ENCODE measurements around the gene PNPO. TPM values are rescaled to one million over a fixed set of nuclear protein-coding genes. Genes with fewer than 3 reads are reported as not detected.

PNPO gene
- total RNA-seq, 2 donors from 2014 or later, result 18.1 to 70.5 TPM

- no peak for DNase-seq
- Histone ChIP-seq H3K36me3 (no peaks in the 10 kb centered on the region), H3K9me3 (no peaks in the 10 kb centered on the region), H3K4me3 (no peak overlapping the region), H3K27me3 (no peaks in the 10 kb centered on the region), H3K27ac (no peak overlapping the region), H3K4me1 (no peaks in the 10 kb centered on the region), H3K9ac (ENCODE audit: low read depth in 2 of 2, low read length in 2 of 2) (no peak overlapping the region)
- intact Hi-C loops (cut with DNase I), result no loop called here
- TF ChIP-seq CTCF (IDR thresholded peaks at IDR 0.05), result no peak
Measured at GRCh38 chr17:47992216-47992615, 50.8 kb downstream of the PNPO start.

GRCh38 chr17:47993031-47993564 is 51.7 kb downstream of the PNPO start:
- no peak for TF ChIP-seq CTCF (IDR thresholded peaks at IDR 0.05)
- Histone ChIP-seq H3K27ac (no peak overlapping the region), H3K9ac (ENCODE audit: low read depth in 2 of 2, low read length in 2 of 2) (no peak overlapping the region), H3K27me3 (no peaks in the 10 kb centered on the region), H3K4me3 (no peak overlapping the region), H3K4me1 (no peaks in the 10 kb centered on the region), H3K9me3 (no peaks in the 10 kb centered on the region), H3K36me3 (no peaks in the 10 kb centered on the region)
- intact Hi-C loops (cut with DNase I), result no loop called here
- no peak for DNase-seq

GRCh38 chr17:47993964-47994363 is 52.6 kb downstream of the PNPO start:
- no peak overlapping the region for H3K27ac ChIP-seq
- DNase-seq, result no peak
- H3K36me3 ChIP-seq, result no peaks in the 10 kb centered on the region
- H3K9me3 ChIP-seq, result no peaks in the 10 kb centered on the region
- H3K4me3 ChIP-seq, result no peak overlapping the region
- H3K27me3 ChIP-seq, result no peaks in the 10 kb centered on the region
- H3K4me1 ChIP-seq, result no peaks in the 10 kb centered on the region
- no peak overlapping the region for H3K9ac ChIP-seq (ENCODE audit: low read depth in 2 of 2, low read length in 2 of 2)
- intact Hi-C loops (cut with DNase I), result no loop called here
- TF ChIP-seq CTCF (IDR thresholded peaks at IDR 0.05), result no peak

GRCh38 chr17:47994724-47995123 is 53.4 kb downstream of the PNPO start:
- Histone ChIP-seq H3K27me3 (no peaks in the 10 kb centered on the region), H3K36me3 (no peaks in the 10 kb centered on the region), H3K27ac (no peak overlapping the region), H3K9me3 (no peaks in the 10 kb centered on the region), H3K4me1 (no peaks in the 10 kb centered on the region), H3K4me3 (no peak overlapping the region), H3K9ac (ENCODE audit: low read depth in 2 of 2, low read length in 2 of 2) (no peak overlapping the region)
- no peak for DNase-seq
- TF ChIP-seq CTCF (IDR thresholded peaks at IDR 0.05), result no peak
- intact Hi-C loops (cut with DNase I), result no loop called here

GRCh38 chr17:47995241-47995935 is 54.0 kb downstream of the PNPO start:
- Histone ChIP-seq H3K9ac (ENCODE audit: low read depth in 2 of 2, low read length in 2 of 2) (no peak overlapping the region), H3K27me3 (no peaks in the 10 kb centered on the region), H3K4me3 (no peak overlapping the region), H3K27ac (no peak overlapping the region), H3K36me3 (no peaks in the 10 kb centered on the region), H3K9me3 (no peaks in the 10 kb centered on the region), H3K4me1 (no peaks in the 10 kb centered on the region)
- intact Hi-C loops (cut with DNase I), result no loop called here
- DNase-seq, result no peak
- no peak for TF ChIP-seq CTCF (IDR thresholded peaks at IDR 0.05)

Measured in colonic mucosa (tissue), 4 donors.